SK-N-SH (cell line): ENCODE measurements around the gene MVP. TPM values are rescaled to one million over a fixed set of nuclear protein-coding genes. Genes with fewer than 3 reads are reported as not detected.
"Not testable (repeated sequence)": the region's sequence is repeated elsewhere in the genome, so short reads cannot be mapped to it uniquely, and the experiment has no call there.

Experiments
- CTCF ChIA-PET: fragments of 300-600, 350-600 bp; formaldehyde crosslinking; extraction: SDS; loops from one replicate; lab custom pipeline; 2021; lab: Yijun Ruan, JAX
- POLR2A ChIA-PET: fragments of 350-600 bp; sonication (Branson Sonifier 250); formaldehyde crosslinking; extraction: SDS; loops from one replicate; lab custom pipeline; 2020; ENCODE audit warnings: antibody characterized with exemption, inconsistent platforms; lab: Yijun Ruan, JAX
- DNase-seq: peaks from one replicate; pipeline ENCODE4 v3.0.0; 2012
- H2AFZ ChIP-seq: fragments of 200-600 bp; sonication (generic); 2 replicates; pipeline ENCODE4 v1.8.1; 2016; ENCODE audit warnings: antibody characterized with exemption, mild to moderate bottlenecking, low read depth
- H3F3A ChIP-seq: fragments of 200-600 bp; sonication (generic); replicated peaks from 2 replicates; pipeline ENCODE3; 2016; ENCODE audit warnings: antibody characterized with exemption, mild to moderate bottlenecking; ENCODE audit not compliant: insufficient read depth
- H3K27ac ChIP-seq, 2 experiments: fragments of 200-500 bp in 1 of 2; fragments of 200-600 bp in 1 of 2; sonication (Bioruptor generic) in 1 of 2; sonication (generic), shearing (Covaris generic) in 1 of 2; 2 replicates each; pipeline versions ENCODE4 v1.5.1 to v1.6.1; 2014 to 2016; ENCODE audit warnings: low read depth in 2 of 2, inconsistent platforms in 1 of 2, low read length in 1 of 2, mild to moderate bottlenecking in 1 of 2, mixed read lengths in 1 of 2
- H3K27me3 ChIP-seq: fragments of 200-600 bp; sonication (generic), shearing (Covaris generic); 2 replicates; pipeline ENCODE4 v1.6.1; 2016; ENCODE audit warnings: mixed run types; ENCODE audit not compliant: insufficient read depth
- H3K36me3 ChIP-seq, 2 experiments: fragments of 200-500 bp in 1 of 2; fragments of 200-600 bp in 1 of 2; sonication (Bioruptor generic) in 1 of 2; sonication (generic) in 1 of 2; replicated peaks in 1 of 2; 2 replicates each; pipeline versions ENCODE3 to v1.5.1; 2014 to 2016; ENCODE audit warnings: low read length in 1 of 2, mild to moderate bottlenecking in 1 of 2; ENCODE audit not compliant: insufficient read depth in 2 of 2, control insufficient read depth in 1 of 2
- H3K4me1 ChIP-seq, 2 experiments: fragments of 200-500 bp in 1 of 2; fragments of 200-600 bp in 1 of 2; sonication (Bioruptor generic) in 1 of 2; sonication (generic), shearing (Covaris generic) in 1 of 2; 2 replicates each; pipeline versions ENCODE4 v1.5.1 to v1.6.1; 2014 to 2016; ENCODE audit warnings: low read depth in 1 of 2, low read length in 1 of 2, mixed run types in 1 of 2; ENCODE audit not compliant: insufficient read depth in 2 of 2, control insufficient read depth in 1 of 2
- H3K4me2 ChIP-seq: fragments of 200-600 bp; sonication (generic), shearing (Covaris generic); 2 replicates; pipeline ENCODE4 v1.6.1; 2017; ENCODE audit warnings: mixed run types
- H3K4me3 ChIP-seq, 2 experiments: fragments of 200-500 bp in 1 of 2; fragments of 200-600 bp in 1 of 2; sonication (Bioruptor generic) in 1 of 2; sonication (generic), shearing (Covaris generic) in 1 of 2; 2 replicates each; pipeline versions ENCODE4 v1.5.1 to v1.8.1; 2014 to 2016; ENCODE audit warnings: low read depth in 2 of 2, inconsistent platforms in 1 of 2, low read length in 1 of 2, mild to moderate bottlenecking in 1 of 2, mixed read lengths in 1 of 2, moderate library complexity in 1 of 2
- H3K79me2 ChIP-seq: fragments of 200-600 bp; sonication (generic); 2 replicates; pipeline ENCODE4 v1.8.1; 2017; ENCODE audit warnings: mild to moderate bottlenecking; ENCODE audit not compliant: insufficient read depth
- H3K9ac ChIP-seq: fragments of 200-600 bp; sonication (generic); 2 replicates; pipeline ENCODE4 v1.6.1; 2017; ENCODE audit warnings: mixed run types
- H3K9me2 ChIP-seq: fragments of 200-600 bp; sonication (generic); 2 replicates; pipeline ENCODE4 v1.6.1; 2017; ENCODE audit warnings: mixed run types
- H3K9me3 ChIP-seq: fragments of 200-600 bp; sonication (generic); 2 replicates; pipeline ENCODE4 v1.6.1; 2017; ENCODE audit warnings: mixed run types, mild to moderate bottlenecking, moderate library complexity
- H4K20me1 ChIP-seq: fragments of 200-600 bp; sonication (generic); 2 replicates; pipeline ENCODE4 v1.6.1; 2017; ENCODE audit warnings: mild to moderate bottlenecking, mixed run types; ENCODE audit not compliant: insufficient read depth
- CHD2 ChIP-seq: fragments of 150-350 bp; IDR thresholded peaks from 2 replicates; pipeline ENCODE4 v1.6.1; 2018; ENCODE audit warnings: low read length; ENCODE audit not compliant: partially characterized antibody
- CTCF ChIP-seq: fragments of 200-600 bp; sonication (generic); IDR thresholded peaks from 2 replicates; pipeline ENCODE4 v1.6.1; 2017; ENCODE audit warnings: antibody characterized with exemption, mild to moderate bottlenecking, moderate library complexity
- EZH2phosphoT487 ChIP-seq: fragments of 200-600 bp; sonication (generic); IDR thresholded peaks from 2 replicates; pipeline ENCODE4 v1.6.1; 2017; ENCODE audit warnings: low read depth, mixed run types, mild to moderate bottlenecking, antibody characterized with exemption, moderate library complexity, borderline replicate concordance
- FOXJ3 ChIP-seq: sonication (generic); formaldehyde crosslinking; IDR thresholded peaks from 2 replicates; pipeline ENCODE4 v1.5.1; 2020; ENCODE audit warnings: mild to moderate bottlenecking, missing genetic modification reagents
- FOXM1 ChIP-seq: IDR thresholded peaks from 2 replicates; pipeline ENCODE4 v1.4.0; 2012; ENCODE audit warnings: low read depth, mild to moderate bottlenecking
- GATA2 ChIP-seq: sonication (generic); formaldehyde crosslinking; IDR thresholded peaks from 2 replicates; pipeline ENCODE4 v1.5.0; 2020; ENCODE audit warnings: mild to moderate bottlenecking, missing genetic modification reagents
- JUND ChIP-seq: IDR thresholded peaks from 2 replicates; pipeline ENCODE4 v1.4.0; 2012
- MXI1 ChIP-seq: IDR thresholded peaks from 2 replicates; pipeline ENCODE4 v1.6.1; 2012; ENCODE audit warnings: mild to moderate bottlenecking, low read depth, low read length, improper control_type of control experiment
- NFIC ChIP-seq: IDR thresholded peaks from 2 replicates; pipeline ENCODE4 v1.4.0; 2012; ENCODE audit warnings: borderline replicate concordance
- PBX3 ChIP-seq: IDR thresholded peaks from 2 replicates; pipeline ENCODE4; 2012
- POLR2AphosphoS5 ChIP-seq: IDR thresholded peaks from 2 replicates; pipeline ENCODE4 v1.6.1; 2012; ENCODE audit warnings: low read depth, low read length
- RAD21 ChIP-seq: IDR thresholded peaks from 2 replicates; pipeline ENCODE4 v1.6.1; 2012; ENCODE audit warnings: mild to moderate bottlenecking, low read length
- RCOR1 ChIP-seq: fragments of 150-350 bp; IDR thresholded peaks from 2 replicates; pipeline ENCODE4 v1.6.1; 2017; ENCODE audit warnings: antibody characterized with exemption, low read length
- RXRA ChIP-seq: IDR thresholded peaks from 2 replicates; pipeline ENCODE4 v1.4.0; 2012; ENCODE audit warnings: low read depth, mild to moderate bottlenecking, borderline replicate concordance
- SIN3A ChIP-seq: IDR thresholded peaks from 2 replicates; pipeline ENCODE4 v1.6.1; 2012; ENCODE audit warnings: low read depth, mild to moderate bottlenecking, low read length, moderate library complexity, borderline replicate concordance
- TAF1 ChIP-seq: IDR thresholded peaks from 2 replicates; pipeline ENCODE4 v1.6.1; 2012; ENCODE audit warnings: low read depth, mild to moderate bottlenecking, low read length, moderate library complexity, borderline replicate concordance
- TCF12 ChIP-seq: IDR thresholded peaks from 2 replicates; pipeline ENCODE4 v1.4.0; 2012
- TEAD4 ChIP-seq: IDR thresholded peaks from 2 replicates; pipeline ENCODE4 v1.4.0; 2012; ENCODE audit warnings: mild to moderate bottlenecking, borderline replicate concordance; ENCODE audit not compliant: insufficient read depth
- USF1 ChIP-seq: IDR thresholded peaks from 2 replicates; pipeline ENCODE4 v1.4.0; 2012; ENCODE audit warnings: low read depth, borderline replicate concordance
- USF2 ChIP-seq: fragments of 150-350 bp; IDR thresholded peaks from 2 replicates; pipeline ENCODE4 v1.6.1; 2017; ENCODE audit warnings: antibody characterized with exemption, low read length, low read depth, borderline replicate concordance
- YY1 ChIP-seq: IDR thresholded peaks from 2 replicates; pipeline ENCODE4 v1.4.0; 2012; ENCODE audit warnings: low read depth, mild to moderate bottlenecking
- WGBS: methylation state at CpG from one replicate; pipeline ENCODE4 v1.1.6; 2017; ENCODE audit warnings: low lambda C conversion rate; 5-methylcytosine and 5-hydroxymethylcytosine counted together
- polyA plus RNA-seq, 3 experiments: library from polyadenylated mRNA; depleted of rRNA; stranded (reverse); fragments of >200 nt; gene quantifications; 2 replicates each; pipeline ENCODE4 v1.2.3, GENCODE V29; 2012

MVP gene
- polyA plus RNA-seq, 1 of the 3 experiments (the other 2 are of a cell fraction), result 222 TPM

GRCh38 chr16:29820271-29820701 is at the start of gene MVP (continued):
- no peak for TF ChIP-seq USF2
- no peak for TF ChIP-seq FOXJ3 (CRISPR knock-in tag)
- 0 out of 2 replicates have a peak, but pooled peaks have one; percentile 38 for TF ChIP-seq TAF1
- peak; percentile 92; the same call in 1 of the 2 replicates for TF ChIP-seq SIN3A
- TF ChIP-seq POLR2AphosphoS5, result peak; percentile 92
- no peak for TF ChIP-seq CTCF
- TF ChIP-seq JUND, result no peak; the same call in 1 of the 2 replicates

GRCh38 chr16:29772330-29772729 is 47.9 kb upstream of the MVP start:
- H3K27ac ChIP-seq, DNase-seq, H3K4me3 ChIP-seq, H3K9me3 ChIP-seq, H3K9me2 ChIP-seq, H2AFZ ChIP-seq, H3K79me2 ChIP-seq, H3F3A ChIP-seq, H3K27me3 ChIP-seq, H3K4me2 ChIP-seq, H3K9ac ChIP-seq, H4K20me1 ChIP-seq, H3K36me3 ChIP-seq, H3K4me1 ChIP-seq, POLR2A ChIA-PET: not testable (repeated sequence)
- 88% methylated on average over 7 of the region's 7 CpGs for whole genome bisulfite sequencing
- CTCF ChIA-PET, result interaction anchor here (0.7 to 1.1 kb wide), 2 partner anchors 18 to 21 kb away, joined by 3 to 4 read pairs; partner anchors contain the start of gene KIF22

- Histone ChIP-seq H3K9ac (no peak overlapping the region), H3K9me2 (no peaks in the 10 kb centered on the region), H2AFZ (no peak overlapping the region), H3K9me3 (no peaks in the 10 kb centered on the region), H3K79me2 (no peaks in the 10 kb centered on the region), H3K27me3 (peaks cover 7% of the 10 kb centered on the region; the same call in 1 of the 2 replicates), H3K27ac (no peak overlapping the region), H3K4me1 (no peaks in the 10 kb centered on the region), H3K4me3 (no peak overlapping the region), H4K20me1 (no peaks in the 10 kb centered on the region), H3K36me3 (no peaks in the 10 kb centered on the region), H3K4me2 (no peak overlapping the region), H3F3A (no peaks in the 10 kb centered on the region)
- WGBS, result 81% methylated on average over 5 of the region's 5 CpGs
- no peak for TF ChIP-seq EZH2phosphoT487
- TF ChIP-seq TEAD4, result no peak
- TF ChIP-seq MXI1, result no peak
- no peak for TF ChIP-seq RCOR1
- no peak for TF ChIP-seq YY1
- no peak for TF ChIP-seq JUND
- TF ChIP-seq RXRA, result no peak
- no peak for TF ChIP-seq GATA2
- TF ChIP-seq TAF1, result no peak
- TF ChIP-seq USF2, result no peak
- no peak for TF ChIP-seq NFIC
- no peak for TF ChIP-seq TCF12
- no peak for TF ChIP-seq RAD21
- no peak for TF ChIP-seq PBX3
- TF ChIP-seq FOXM1, result no peak
- no peak for TF ChIP-seq CHD2
- no peak for TF ChIP-seq USF1
- ChIA-PET POLR2A (no interaction called here), CTCF (interaction anchor here (1.0 to 1.2 kb wide), 3 partner anchors 10 to 45 kb away, joined by 3 to 4 read pairs (median 3); no protein-coding TSS in a partner anchor)
- no peak for DNase-seq
Observed at GRCh38 chr16:29774730-29775129, 45.5 kb upstream of the MVP start.
